Neutrophil (primary cell): ENCODE results near the gene IMPG2.

Source experiments
- H3K27ac ChIP-seq: fragments of 200-600 bp; sonication (generic); 2 replicates; pipeline ENCODE4 v1.5.1; 2016; ENCODE audit warnings: mild to moderate bottlenecking, moderate library complexity
- H3K27me3 ChIP-seq: fragments of 200-600 bp; sonication (generic); 2 replicates; pipeline ENCODE4 v1.6.0; 2016; ENCODE audit warnings: mild to moderate bottlenecking
- H3K36me3 ChIP-seq: fragments of 200-600 bp; sonication (generic); 2 replicates; pipeline ENCODE4 v1.5.1; 2017
- H3K4me1 ChIP-seq, 2 experiments: fragments of 200-600 bp in 1 of 2; sonication (generic) in 1 of 2; 1 replicate in 1 of 2; 2 replicates in 1 of 2; pipeline versions ENCODE4 v1.5.1 to v1.6.1; 2013 to 2016; ENCODE audit warnings: low read depth in 1 of 2, low read length in 1 of 2, mild to moderate bottlenecking in 1 of 2, moderate library complexity in 1 of 2; ENCODE audit not compliant: control insufficient read depth in 1 of 2, insufficient read depth in 1 of 2
- H3K4me3 ChIP-seq, 2 experiments: fragments of 200-600 bp in 1 of 2; sonication (generic) in 1 of 2; 1 replicate in 1 of 2; 2 replicates in 1 of 2; pipeline ENCODE4 v1.5.1; 2013 to 2016; ENCODE audit warnings: low read depth in 1 of 2, low read length in 1 of 2, mild to moderate bottlenecking in 1 of 2, moderate library complexity in 1 of 2
- H3K9me3 ChIP-seq: fragments of 200-600 bp; sonication (generic); 2 replicates; pipeline ENCODE4 v1.5.1; 2016
- CTCF ChIP-seq: fragments of 200-600 bp; sonication (generic); IDR thresholded peaks from 2 replicates; pipeline ENCODE4 v1.5.1; 2016; ENCODE audit warnings: antibody characterized with exemption

IMPG2 gene

GRCh38 chr3:101252945-101253344 lies 67.4 kb downstream of the IMPG2 start:
- Histone ChIP-seq H3K27ac (no peak overlapping the region), H3K9me3 (no peaks in the 10 kb centered on the region), H3K4me3 (no peak overlapping the region), H3K4me1 (no peaks in the 10 kb centered on the region), H3K27me3 (no peaks in the 10 kb centered on the region), H3K36me3 (no peaks in the 10 kb centered on the region)
- TF ChIP-seq CTCF, result no peak

GRCh38 chr3:101252307-101252706 lies 68.1 kb downstream of the IMPG2 start:
- no peak overlapping the region for H3K4me3 ChIP-seq
- no peak for TF ChIP-seq CTCF
- no peaks in the 10 kb centered on the region for H3K36me3 ChIP-seq
- H3K9me3 ChIP-seq, result no peaks in the 10 kb centered on the region
- no peaks in the 10 kb centered on the region for H3K27me3 ChIP-seq
- H3K27ac ChIP-seq, result no peak overlapping the region
- no peaks in the 10 kb centered on the region for H3K4me1 ChIP-seq

- Histone ChIP-seq H3K27ac (no peak overlapping the region), H3K4me1 (no peaks in the 10 kb centered on the region), H3K27me3 (no peaks in the 10 kb centered on the region)
Observed at GRCh38 chr3:101251441-101251840, 68.9 kb downstream of the IMPG2 start.

GRCh38 chr3:101249522-101249921 lies 70.9 kb downstream of the IMPG2 start:
- H3K36me3 ChIP-seq, result no peaks in the 10 kb centered on the region

More at GRCh38 chr3:101251441-101251840, 68.9 kb downstream of the IMPG2 start:
- Histone ChIP-seq H3K4me3 (no peak overlapping the region), H3K9me3 (no peaks in the 10 kb centered on the region), H3K36me3 (no peaks in the 10 kb centered on the region)
- TF ChIP-seq CTCF, result no peak

GRCh38 chr3:101248736-101249135 lies 71.6 kb downstream of the IMPG2 start:
- Histone ChIP-seq H3K4me1 (no peaks in the 10 kb centered on the region), H3K9me3 (no peaks in the 10 kb centered on the region), H3K27ac (no peak overlapping the region), H3K36me3 (no peaks in the 10 kb centered on the region), H3K27me3 (no peaks in the 10 kb centered on the region), H3K4me3 (no peak overlapping the region)
- no peak for TF ChIP-seq CTCF

More at GRCh38 chr3:101249522-101249921, 70.9 kb downstream of the IMPG2 start:
- TF ChIP-seq CTCF, result no peak
- no peak overlapping the region for H3K4me3 ChIP-seq
- H3K27me3 ChIP-seq, result no peaks in the 10 kb centered on the region
- no peaks in the 10 kb centered on the region for H3K4me1 ChIP-seq
- no peaks in the 10 kb centered on the region for H3K9me3 ChIP-seq
- no peak overlapping the region for H3K27ac ChIP-seq

- H3K4me3 ChIP-seq, result no peak overlapping the region
- no peaks in the 10 kb centered on the region for H3K4me1 ChIP-seq
- no peak for TF ChIP-seq CTCF
- H3K27ac ChIP-seq, result no peak overlapping the region
- no peaks in the 10 kb centered on the region for H3K9me3 ChIP-seq
- H3K27me3 ChIP-seq, result no peaks in the 10 kb centered on the region
- H3K36me3 ChIP-seq, result no peaks in the 10 kb centered on the region
Observed at GRCh38 chr3:101244212-101244575, 76.2 kb downstream of the IMPG2 start.
